ENCODE measurements around the gene ELOB.

DNA sequence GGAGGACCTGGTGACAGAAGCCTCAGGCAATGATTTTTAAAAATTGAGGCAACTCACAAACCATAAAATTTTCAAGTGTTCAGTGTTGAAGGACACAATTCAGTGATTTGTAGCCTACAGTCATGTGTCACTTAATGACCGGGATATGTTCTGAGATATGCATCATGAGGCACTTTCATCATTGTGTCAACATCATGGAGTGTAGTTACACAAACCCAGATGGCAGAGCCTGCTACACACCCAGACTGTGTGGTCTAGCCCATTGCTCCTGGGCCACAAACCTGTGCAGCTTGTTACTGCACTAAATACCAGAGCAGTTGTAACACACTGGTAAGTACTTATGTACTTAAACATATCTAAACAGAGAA lies 22.8 kb upstream of the ELOB start:
- TF ChIP-seq, protein P1, sequence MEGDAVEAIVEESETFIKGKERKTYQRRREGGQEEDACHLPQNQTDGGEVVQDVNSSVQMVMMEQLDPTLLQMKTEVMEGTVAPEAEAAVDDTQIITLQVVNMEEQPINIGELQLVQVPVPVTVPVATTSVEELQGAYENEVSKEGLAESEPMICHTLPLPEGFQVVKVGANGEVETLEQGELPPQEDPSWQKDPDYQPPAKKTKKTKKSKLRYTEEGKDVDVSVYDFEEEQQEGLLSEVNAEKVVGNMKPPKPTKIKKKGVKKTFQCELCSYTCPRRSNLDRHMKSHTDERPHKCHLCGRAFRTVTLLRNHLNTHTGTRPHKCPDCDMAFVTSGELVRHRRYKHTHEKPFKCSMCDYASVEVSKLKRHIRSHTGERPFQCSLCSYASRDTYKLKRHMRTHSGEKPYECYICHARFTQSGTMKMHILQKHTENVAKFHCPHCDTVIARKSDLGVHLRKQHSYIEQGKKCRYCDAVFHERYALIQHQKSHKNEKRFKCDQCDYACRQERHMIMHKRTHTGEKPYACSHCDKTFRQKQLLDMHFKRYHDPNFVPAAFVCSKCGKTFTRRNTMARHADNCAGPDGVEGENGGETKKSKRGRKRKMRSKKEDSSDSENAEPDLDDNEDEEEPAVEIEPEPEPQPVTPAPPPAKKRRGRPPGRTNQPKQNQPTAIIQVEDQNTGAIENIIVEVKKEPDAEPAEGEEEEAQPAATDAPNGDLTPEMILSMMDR (conservative IDR thresholded peaks at IDR 0.05 in 1 of 2, IDR thresholded peaks at IDR 0.05 in 1 of 2; ENCODE audit: low read depth in 1 of 2, low read length in 2 of 2) = no peak
- TF ChIP-seq EZH2 (IDR thresholded peaks at IDR 0.05; ENCODE audit: low read length, missing control alignments) = no peak

Data from fibroblast of lung (primary cell).